Gastrocnemius medialis (tissue), 4 donors: ENCODE results near the gene RFTN1.

ENCODE experiments used
- CTCF ChIP-seq, 5 experiments: fragments of 450-650 bp in 3 of 5; fragments of 200-600 bp in 2 of 5; sonication (generic) in 2 of 5; IDR thresholded peaks in 4 of 5; conservative IDR thresholded peaks in 1 of 5; 1 replicate in 4 of 5; 2 replicates in 1 of 5; pipeline ENCODE4 v1.5.1; 2016 to 2019; ENCODE audit warnings: antibody characterized with exemption in 5 of 5, mild to moderate bottlenecking in 3 of 5, moderate library complexity in 3 of 5
- POLR2A ChIP-seq, 2 donors: fragments of 450-650 bp; IDR thresholded peaks; one replicate each; pipeline ENCODE4 v1.6.1; 2017; ENCODE audit warnings: antibody characterized with exemption in 2 of 2, mild to moderate bottlenecking in 2 of 2, moderate library complexity in 2 of 2

- no peak for TF ChIP-seq CTCF (IDR thresholded peaks at IDR 0.05 in 4 of 5, conservative IDR thresholded peaks at IDR 0.05 in 1 of 5)
- no peak for TF ChIP-seq POLR2A (IDR thresholded peaks at IDR 0.05)
Observed at GRCh38 chr3:16477056-16477455, 36.4 kb downstream of the RFTN1 start.
